ENCODE results near the gene HECTD2. TPM values are rescaled to one million over a fixed set of nuclear protein-coding genes. Genes with fewer than 3 reads are reported as not detected.

Gene HECTD2
- polyA plus RNA-seq, 3 donors = 0.12 TPM; not detected in 2

DNA sequence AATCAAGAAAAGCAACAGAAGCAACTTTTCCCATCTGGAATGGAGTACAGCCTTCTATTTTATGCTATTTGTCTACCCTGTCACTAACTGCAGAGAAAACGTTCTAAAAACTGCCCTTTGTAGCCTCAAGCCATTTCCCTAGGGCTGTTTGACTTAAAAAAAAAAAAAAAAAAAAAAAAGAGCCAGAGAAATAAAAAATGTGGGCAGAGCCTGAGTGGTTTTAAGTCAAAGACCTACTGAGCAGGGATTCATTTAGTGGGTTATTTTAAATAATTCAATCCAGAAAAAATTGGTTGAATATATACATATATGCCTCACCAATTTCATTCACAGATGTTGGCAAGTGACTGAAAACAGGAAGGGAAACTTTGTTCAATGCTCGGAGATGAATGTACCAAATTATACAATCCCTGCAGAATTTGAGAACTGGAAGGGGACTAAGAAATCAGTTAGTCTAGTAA is 147.5 kb downstream of the HECTD2 start:
- no peak overlapping the region for H3K27ac Mint-ChIP-seq

DNA sequence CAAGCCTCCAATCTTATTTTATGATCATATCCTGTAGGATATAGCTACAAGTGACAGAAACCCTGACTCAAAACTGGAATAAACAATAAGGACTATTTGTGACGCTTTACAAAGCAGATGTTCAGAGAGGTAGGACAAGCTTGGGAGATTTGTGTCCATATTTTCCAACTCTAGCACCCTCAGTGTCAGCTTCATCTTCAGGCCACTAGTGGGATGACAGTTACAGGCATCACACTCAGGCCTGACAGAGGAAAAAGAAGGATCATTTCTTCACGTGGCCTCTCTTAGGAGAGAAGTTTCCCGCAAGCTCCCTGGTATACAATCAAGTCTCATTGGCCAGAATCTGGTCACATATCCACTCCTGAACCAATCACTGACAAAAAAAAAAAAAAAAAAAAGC is 148.3 kb downstream of the HECTD2 start:
- Histone ChIP-seq H3K4me3 (replicated peaks in 1 of 3; ENCODE audit: low read depth in 2 of 3, low read length in 3 of 3) (no peak overlapping the region), H2AFZ (ENCODE audit: insufficient read depth, low read depth, low read length, poor library complexity, severe bottlenecking) (no peak overlapping the region), H4K20me1 (ENCODE audit: insufficient read depth, low read length) (no peaks in the 10 kb centered on the region), H3K4me2 (replicated peaks; ENCODE audit: extremely low read depth, low read length, poor library complexity, severe bottlenecking) (no peak overlapping the region), H3K27ac (ENCODE audit: low read depth in 1 of 2, low read length in 2 of 2) (no peak overlapping the region), H3K9ac (ENCODE audit: insufficient read depth, low read length, poor library complexity, severe bottlenecking) (no peak overlapping the region), H3K27me3 (ENCODE audit: control insufficient read depth in 2 of 2, insufficient read depth in 2 of 2, low read length in 2 of 2) (no peaks in the 10 kb centered on the region), H3K4me1 (ENCODE audit: control insufficient read depth in 1 of 2, insufficient read depth in 2 of 2, low read length in 2 of 2) (no peaks in the 10 kb centered on the region), H3K9me3 (replicated peaks in 1 of 2; ENCODE audit: control insufficient read depth in 1 of 2, insufficient read depth in 1 of 2, low read length in 2 of 2) (peaks cover 3% of the 10 kb centered on the region in 2 donors), H3K79me2 (ENCODE audit: insufficient read depth, low read length) (no peaks in the 10 kb centered on the region), H3K36me3 (replicated peaks in 1 of 2; ENCODE audit: control insufficient read depth in 1 of 2, insufficient read depth in 2 of 2, low read length in 2 of 2) (no peaks in the 10 kb centered on the region)
- no peak for DNase-seq
- Mint-ChIP-seq H3K27me3 (ENCODE audit: low read depth in 3 of 3) (peaks cover 0 to 2% (median 1%) of the 10 kb centered on the region in 3 donors), H3K4me3 (no peak overlapping the region), H3K4me1 (no peaks in the 10 kb centered on the region), H3K9me3 (peaks cover 2 to 11% (median 6%) of the 10 kb centered on the region in 7 donors), H3K36me3 (no peaks in the 10 kb centered on the region), H3K27ac (no peak overlapping the region)
- TF ChIP-seq, protein P1, sequence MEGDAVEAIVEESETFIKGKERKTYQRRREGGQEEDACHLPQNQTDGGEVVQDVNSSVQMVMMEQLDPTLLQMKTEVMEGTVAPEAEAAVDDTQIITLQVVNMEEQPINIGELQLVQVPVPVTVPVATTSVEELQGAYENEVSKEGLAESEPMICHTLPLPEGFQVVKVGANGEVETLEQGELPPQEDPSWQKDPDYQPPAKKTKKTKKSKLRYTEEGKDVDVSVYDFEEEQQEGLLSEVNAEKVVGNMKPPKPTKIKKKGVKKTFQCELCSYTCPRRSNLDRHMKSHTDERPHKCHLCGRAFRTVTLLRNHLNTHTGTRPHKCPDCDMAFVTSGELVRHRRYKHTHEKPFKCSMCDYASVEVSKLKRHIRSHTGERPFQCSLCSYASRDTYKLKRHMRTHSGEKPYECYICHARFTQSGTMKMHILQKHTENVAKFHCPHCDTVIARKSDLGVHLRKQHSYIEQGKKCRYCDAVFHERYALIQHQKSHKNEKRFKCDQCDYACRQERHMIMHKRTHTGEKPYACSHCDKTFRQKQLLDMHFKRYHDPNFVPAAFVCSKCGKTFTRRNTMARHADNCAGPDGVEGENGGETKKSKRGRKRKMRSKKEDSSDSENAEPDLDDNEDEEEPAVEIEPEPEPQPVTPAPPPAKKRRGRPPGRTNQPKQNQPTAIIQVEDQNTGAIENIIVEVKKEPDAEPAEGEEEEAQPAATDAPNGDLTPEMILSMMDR (IDR thresholded peaks at IDR 0.05) = no peak
- no CpG with 5 or more reads among the region's 3 CpGs for WGBS (ENCODE audit: insufficient coverage)
- intact Hi-C loops (cut with micrococcal nuclease) = no loop called here

More for the DNA sequence above, 147.5 kb downstream of the HECTD2 start:
- no peaks in the 10 kb centered on the region for H4K20me1 ChIP-seq (ENCODE audit: insufficient read depth, low read length)
- no peaks in the 10 kb centered on the region for H3K36me3 ChIP-seq (replicated peaks in 1 of 2; ENCODE audit: control insufficient read depth in 1 of 2, insufficient read depth in 2 of 2, low read length in 2 of 2)
- H3K27ac ChIP-seq (ENCODE audit: low read depth in 1 of 2, low read length in 2 of 2) = no peak overlapping the region
- intact Hi-C loops (cut with micrococcal nuclease) = no loop called here
- H2AFZ ChIP-seq (ENCODE audit: insufficient read depth, low read depth, low read length, poor library complexity, severe bottlenecking) = no peak overlapping the region
- WGBS (ENCODE audit: insufficient coverage) = no CpG with 5 or more reads among the region's 2 CpGs
- H3K9ac ChIP-seq (ENCODE audit: insufficient read depth, low read length, poor library complexity, severe bottlenecking) = no peak overlapping the region
- Mint-ChIP-seq H3K9me3 (peaks cover 2 to 11% (median 5%) of the 10 kb centered on the region in 7 donors), H3K27me3 (ENCODE audit: low read depth in 3 of 3) (peaks cover 0 to 2% (median 1%) of the 10 kb centered on the region in 3 donors), H3K36me3 (no peaks in the 10 kb centered on the region), H3K4me3 (no peak overlapping the region), H3K4me1 (no peaks in the 10 kb centered on the region)
- H3K4me2 ChIP-seq (replicated peaks; ENCODE audit: extremely low read depth, low read length, poor library complexity, severe bottlenecking) = no peak overlapping the region
- TF ChIP-seq, protein P1 (IDR thresholded peaks at IDR 0.05) = no peak
- H3K4me3 ChIP-seq (replicated peaks in 1 of 3; ENCODE audit: low read depth in 2 of 3, low read length in 3 of 3) = no peak overlapping the region
- no peaks in the 10 kb centered on the region for H3K79me2 ChIP-seq (ENCODE audit: insufficient read depth, low read length)
- no peaks in the 10 kb centered on the region for H3K4me1 ChIP-seq (ENCODE audit: control insufficient read depth in 1 of 2, insufficient read depth in 2 of 2, low read length in 2 of 2)
- peaks cover 3% of the 10 kb centered on the region in 2 donors for H3K9me3 ChIP-seq (replicated peaks in 1 of 2; ENCODE audit: control insufficient read depth in 1 of 2, insufficient read depth in 1 of 2, low read length in 2 of 2)
- no peak for DNase-seq
- H3K27me3 ChIP-seq (ENCODE audit: control insufficient read depth in 2 of 2, insufficient read depth in 2 of 2, low read length in 2 of 2) = no peaks in the 10 kb centered on the region
